HG03469 (cell line): ENCODE results near the gene EYA2.
"Not testable (repeated sequence)": the region's sequence is repeated elsewhere in the genome, so short reads cannot be mapped to it uniquely, and the experiment has no call there.

Source experiments
- ATAC-seq: cut with Tn5 transposase; IDR thresholded peaks from one replicate; pipeline ENCODE4 v1.9.1; 2021; ENCODE audit warnings: mild to moderate bottlenecking, moderate library complexity, moderate number of reproducible peaks; ENCODE audit not compliant: unreplicated experiment

The EYA2 gene

DNA sequence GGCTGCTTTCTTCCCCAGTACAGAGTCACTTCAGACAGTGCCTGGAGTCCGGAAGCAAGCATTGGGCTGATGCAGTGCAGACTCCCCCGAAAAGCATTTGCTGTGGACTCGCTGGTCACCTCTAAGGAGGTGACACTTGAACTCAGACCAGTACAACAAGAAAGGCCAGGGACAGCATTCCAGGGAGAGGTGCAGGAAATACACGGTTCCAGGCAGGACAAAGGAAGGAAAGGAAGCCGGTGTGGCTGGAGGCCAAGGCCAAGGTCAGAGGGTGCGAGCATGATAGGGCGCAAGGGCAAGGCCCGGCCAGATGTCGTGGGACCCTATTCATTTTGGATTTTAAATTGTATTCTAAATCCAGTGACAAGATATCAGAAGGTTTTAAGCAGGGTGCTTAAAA, 300.9 kb downstream of the EYA2 start:
- ATAC-seq: no peak

GRCh38 chr20:47196091-47197081, 301.7 kb downstream of the EYA2 start:
- ATAC-seq: no peak

- no peak for ATAC-seq
These were observed 303.6 kb downstream of the EYA2 start for GRCh38 chr20:47198254-47198671.

- no peak for ATAC-seq
These were observed 304.4 kb downstream of the EYA2 start for GRCh38 chr20:47198996-47199552.

GRCh38 chr20:47201074-47201730, 306.6 kb downstream of the EYA2 start:
- ATAC-seq: no peak

GRCh38 chr20:47202733-47203667, 308.4 kb downstream of the EYA2 start:
- no peak for ATAC-seq

DNA sequence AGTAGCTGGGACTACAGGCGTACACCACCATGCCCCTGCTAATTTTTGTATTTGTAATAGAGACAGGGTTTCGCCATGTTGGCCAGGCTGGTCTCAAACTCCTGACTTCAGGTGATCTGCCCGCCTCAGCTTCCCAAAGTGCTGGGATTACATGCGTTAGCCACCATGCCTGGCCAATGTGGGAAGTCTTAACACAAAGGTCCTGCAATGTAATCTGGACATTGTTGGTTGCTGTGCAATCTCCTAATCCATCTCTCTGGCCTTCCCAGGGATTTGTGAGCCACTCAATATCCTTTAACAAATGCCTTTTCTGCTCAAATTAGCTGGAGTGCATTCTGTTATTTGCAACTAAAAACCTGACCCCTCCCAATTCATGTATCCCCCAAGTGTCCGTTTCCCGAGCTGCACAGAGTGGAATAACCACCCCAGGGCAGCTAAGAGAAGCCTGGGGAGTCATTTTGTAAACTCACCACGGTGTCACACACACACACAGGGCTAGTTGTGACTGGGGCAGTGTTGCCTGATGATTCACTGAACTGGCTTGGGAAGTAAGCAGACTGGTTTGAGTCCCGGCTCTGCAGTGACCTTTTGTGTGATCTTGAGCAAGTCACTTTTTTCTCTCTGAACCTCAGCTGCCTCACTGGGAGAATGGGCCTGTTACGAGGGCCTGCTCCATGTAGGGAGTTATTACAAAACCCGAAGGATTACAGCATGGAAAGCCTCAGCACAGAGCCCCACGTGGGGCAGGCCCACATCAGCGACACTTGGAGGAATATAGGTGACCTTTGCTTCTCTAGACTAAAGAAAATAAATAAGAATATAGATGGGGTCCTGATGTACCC, 309.6 kb downstream of the EYA2 start:
- ATAC-seq: no peak

- not testable (repeated sequence) for ATAC-seq
These were observed 310.1 kb downstream of the EYA2 start for GRCh38 chr20:47204850-47205122.

GRCh38 chr20:47205577-47206123, 311.0 kb downstream of the EYA2 start:
- no peak for ATAC-seq

- ATAC-seq: not testable (repeated sequence)
These were observed 311.9 kb downstream of the EYA2 start for GRCh38 chr20:47206552-47206951.

- no peak for ATAC-seq
These were observed 312.5 kb downstream of the EYA2 start for GRCh38 chr20:47206962-47207641.

DNA sequence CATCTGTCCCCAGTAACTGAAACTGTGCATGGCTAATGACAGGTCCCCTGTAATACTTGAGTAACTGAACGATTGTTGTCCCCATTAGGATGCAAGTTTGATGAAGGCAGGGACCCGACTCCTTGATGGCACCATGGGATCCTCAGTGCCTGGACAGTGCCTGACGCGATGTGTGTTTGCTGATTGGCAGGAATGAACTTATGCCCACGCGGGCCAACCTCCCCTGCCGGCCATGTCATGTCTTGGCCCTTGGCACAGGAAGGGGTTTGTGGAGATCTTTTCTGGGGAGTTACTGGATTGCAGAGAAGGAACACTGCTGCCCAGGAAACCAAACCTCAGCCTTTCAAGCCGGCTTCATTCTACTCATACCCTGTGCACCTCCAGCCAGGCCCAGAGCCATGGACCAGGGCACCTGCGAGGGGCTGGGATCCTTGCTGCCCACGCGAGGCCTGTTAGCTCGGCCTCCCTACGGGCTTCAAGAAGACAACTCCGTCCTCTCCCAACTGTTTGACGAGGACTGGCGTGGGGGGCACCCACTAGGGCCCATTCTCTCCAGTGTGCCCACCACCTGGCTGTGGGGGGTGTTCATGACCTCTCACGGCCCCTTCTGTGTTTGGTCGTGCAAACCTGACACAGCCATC, 314.0 kb downstream of the EYA2 start:
- ATAC-seq: no peak

DNA sequence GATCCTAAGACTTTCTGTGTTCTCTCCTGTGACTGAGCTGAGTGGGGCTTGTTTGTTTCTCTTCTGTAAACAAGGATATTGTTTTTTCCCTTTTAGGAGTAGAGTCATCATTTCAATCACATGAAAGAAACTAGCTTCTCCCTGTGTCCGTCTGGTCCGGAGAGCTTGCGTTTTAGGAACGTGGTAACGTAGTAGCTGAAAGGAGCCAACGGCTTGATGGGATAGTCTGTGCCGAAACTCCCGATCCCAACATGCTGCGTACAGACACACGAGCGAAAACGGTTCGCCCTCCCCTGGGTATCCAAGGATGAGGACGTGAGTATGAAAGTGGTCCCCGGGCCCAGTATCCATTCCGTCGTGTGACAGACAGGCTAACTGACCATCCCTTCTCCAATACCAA, 315.3 kb downstream of the EYA2 start:
- no peak for ATAC-seq

- ATAC-seq: no peak
These were observed 315.8 kb downstream of the EYA2 start for GRCh38 chr20:47210470-47210869.

DNA sequence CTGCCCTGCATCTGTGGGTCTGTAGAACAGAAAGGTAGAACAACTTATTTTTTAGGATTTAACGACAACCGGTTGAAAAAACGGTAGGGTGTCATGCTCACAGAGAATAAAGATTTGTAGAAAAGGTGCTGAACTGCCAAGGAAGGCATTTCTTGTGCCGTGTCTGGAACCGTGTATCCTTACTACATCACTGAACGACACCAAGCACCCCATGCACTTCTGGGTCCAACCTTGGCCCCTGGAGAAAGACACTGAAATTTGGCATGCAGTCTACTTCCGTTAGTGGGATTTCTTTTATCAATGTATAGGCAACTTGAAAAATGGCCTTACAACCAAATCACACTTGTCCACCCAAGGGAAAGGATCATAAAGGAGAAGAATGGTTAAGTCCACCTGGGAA, 316.4 kb downstream of the EYA2 start:
- no peak for ATAC-seq

DNA sequence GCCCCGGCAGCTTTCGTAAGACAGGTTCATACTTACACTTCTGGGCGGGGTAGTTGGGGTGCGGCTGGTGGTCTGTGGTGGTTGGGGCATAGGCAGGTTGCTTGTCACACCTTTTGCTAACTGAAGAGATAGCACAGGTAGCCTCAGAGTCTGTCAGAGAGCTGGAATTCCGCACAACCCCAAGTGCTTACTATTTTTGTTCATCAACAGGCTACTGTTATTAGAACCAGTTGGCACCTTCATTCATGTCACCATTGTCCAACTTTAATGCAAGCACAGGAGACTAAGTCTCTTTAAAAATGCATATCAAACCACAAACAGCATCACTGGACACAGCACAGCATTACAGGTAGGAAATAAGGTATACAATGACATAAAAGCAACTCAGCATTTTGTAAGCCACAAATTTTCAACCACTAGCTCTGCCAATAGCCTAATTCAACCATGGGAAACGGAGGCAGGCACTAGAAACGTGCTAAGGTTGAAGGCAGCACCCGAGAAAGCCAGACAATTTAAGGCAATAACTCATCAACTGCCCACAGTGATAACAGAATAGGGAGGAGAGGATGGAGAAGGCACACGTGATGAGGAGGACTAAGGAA, 318.1 kb downstream of the EYA2 start:
- no peak for ATAC-seq

GRCh38 chr20:47213966-47214365, 319.3 kb downstream of the EYA2 start:
- no peak for ATAC-seq
